Kidney epithelial cell (primary cell): Measurements from ENCODE around the gene SYNPR. TPM values are rescaled to one million over a fixed set of nuclear protein-coding genes. Genes with fewer than 3 reads are reported as not detected.

Source experiments
- DNase-seq: peaks from one replicate; pipeline ENCODE4 v3.0.0-alpha.2; 2010; ENCODE audit warnings: low read depth
- H3K27me3 ChIP-seq: 2 replicates; pipeline ENCODE4 v1.6.0; 2011; ENCODE audit warnings: low read length; ENCODE audit not compliant: control insufficient read depth, insufficient read depth
- H3K36me3 ChIP-seq: 2 replicates; pipeline ENCODE4 v1.5.1; 2011; ENCODE audit warnings: low read length; ENCODE audit not compliant: control insufficient read depth, insufficient read depth
- H3K4me3 ChIP-seq: 2 replicates; pipeline ENCODE4 v1.5.1; 2011; ENCODE audit warnings: low read depth, mild to moderate bottlenecking, control low read depth, low read length
- CTCF ChIP-seq: IDR thresholded peaks from 2 replicates; pipeline ENCODE4 v1.5.1; 2011; ENCODE audit warnings: mild to moderate bottlenecking, moderate library complexity, low read length, control low read depth, inconsistent platforms; ENCODE audit not compliant: insufficient read depth, poor library complexity, severe bottlenecking
- total RNA-seq: library from RNA; depleted of rRNA; stranded (reverse); fragments of >200 nt; gene quantifications from 2 replicates; pipeline ENCODE4 v1.2.3, GENCODE V29; 2015

SYNPR gene
- total RNA-seq, 1 donor from 2014 or later, result not detected

GRCh38 chr3:63441262-63441661 lies 163.2 kb downstream of the SYNPR start:
- no peaks in the 10 kb centered on the region for H3K36me3 ChIP-seq
- H3K27me3 ChIP-seq, result peaks cover 3% of the 10 kb centered on the region
- H3K4me3 ChIP-seq, result no peak overlapping the region
- no peak for TF ChIP-seq CTCF
- no peak for DNase-seq

- Histone ChIP-seq H3K36me3 (no peaks in the 10 kb centered on the region), H3K4me3 (no peak overlapping the region), H3K27me3 (peaks cover 3% of the 10 kb centered on the region)
- no peak for TF ChIP-seq CTCF
- DNase-seq, result no peak
Observed at GRCh38 chr3:63442918-63443317, 164.8 kb downstream of the SYNPR start.

GRCh38 chr3:63450023-63450422 lies 171.9 kb downstream of the SYNPR start:
- no peak for TF ChIP-seq CTCF
- DNase-seq, result no peak
- Histone ChIP-seq H3K4me3 (no peak overlapping the region), H3K36me3 (no peaks in the 10 kb centered on the region), H3K27me3 (no peaks in the 10 kb centered on the region)

- Histone ChIP-seq H3K36me3 (no peaks in the 10 kb centered on the region), H3K27me3 (no peaks in the 10 kb centered on the region), H3K4me3 (no peak overlapping the region)
- no peak for DNase-seq
- TF ChIP-seq CTCF, result no peak
Observed at GRCh38 chr3:63450634-63451363, 172.7 kb downstream of the SYNPR start.

- no peak for TF ChIP-seq CTCF
- no peaks in the 10 kb centered on the region for H3K36me3 ChIP-seq
- no peak overlapping the region for H3K4me3 ChIP-seq
- DNase-seq, result no peak
- no peaks in the 10 kb centered on the region for H3K27me3 ChIP-seq
Observed at GRCh38 chr3:63456901-63457300, 178.8 kb downstream of the SYNPR start.

DNA sequence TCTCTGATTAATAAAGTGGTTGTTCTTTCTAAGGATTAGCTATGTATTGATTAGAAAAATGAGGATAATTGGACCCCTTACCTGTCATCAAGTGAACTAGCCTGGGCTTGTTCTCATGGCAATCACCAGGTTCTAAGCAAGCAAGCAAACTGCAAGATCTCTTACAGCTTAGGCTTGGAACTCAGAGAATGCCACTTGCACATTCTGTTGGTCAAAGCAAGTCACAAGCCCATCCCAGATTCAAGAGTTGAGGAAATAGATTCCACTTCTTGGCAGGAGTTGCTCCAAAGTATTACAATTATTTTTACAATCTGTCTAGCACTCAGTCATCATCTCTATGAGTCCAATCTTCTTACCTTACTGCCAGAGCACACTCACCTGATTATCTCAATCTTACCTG lies 180.3 kb downstream of the SYNPR start:
- no peaks in the 10 kb centered on the region for H3K27me3 ChIP-seq
- no peaks in the 10 kb centered on the region for H3K36me3 ChIP-seq
- H3K4me3 ChIP-seq, result no peak overlapping the region
- TF ChIP-seq CTCF, result no peak
- no peak for DNase-seq
